Naive B cell (primary cell): Measurements from ENCODE around the gene DCTN3. TPM values are rescaled to one million over a fixed set of nuclear protein-coding genes. Genes with fewer than 3 reads are reported as not detected.
A peak's percentile ranks its signal among the peaks of the same experiment; 100 is the strongest.

ENCODE experiments used
- ATAC-seq, 2 donors: fragments of 150-1000 bp; cut with Tn5 transposase; 2 replicates each; pipeline ENCODE4 v1.10.0; 2021; ENCODE audit warnings: low read depth in 2 of 2, mild to moderate bottlenecking in 2 of 2, moderate library complexity in 2 of 2
- DNase-seq: peaks from one replicate; pipeline ENCODE4 v3.0.0; 2022
- H3K27ac Mint-ChIP-seq, 6 donors: one replicate each; pipeline ENCODE4 v1.8.0; 2020 to 2022; ENCODE audit warnings: mild to moderate bottlenecking in 6 of 6, mixed read lengths in 6 of 6, moderate library complexity in 5 of 6, inconsistent platforms in 2 of 6
- H3K27me3 Mint-ChIP-seq, 3 donors: one replicate each; pipeline ENCODE4 v1.8.0; 2021 to 2022; ENCODE audit warnings: mixed read lengths in 3 of 3, mild to moderate bottlenecking in 1 of 3
- H3K36me3 Mint-ChIP-seq, 2 donors: one replicate each; pipeline ENCODE4 v1.8.0; 2020 to 2022; ENCODE audit warnings: mixed read lengths in 2 of 2, inconsistent platforms in 1 of 2, mild to moderate bottlenecking in 1 of 2
- H3K4me1 Mint-ChIP-seq, 3 donors: one replicate each; pipeline ENCODE4 v1.8.0; 2020 to 2022; ENCODE audit warnings: mixed read lengths in 3 of 3, inconsistent platforms in 1 of 3, mild to moderate bottlenecking in 1 of 3, moderate library complexity in 1 of 3
- H3K4me3 Mint-ChIP-seq, 8 donors: one replicate each; pipeline ENCODE4 v1.8.0; 2020 to 2022; ENCODE audit warnings: mild to moderate bottlenecking in 8 of 8, mixed read lengths in 8 of 8, moderate library complexity in 8 of 8, inconsistent platforms in 2 of 8
- H3K9me3 Mint-ChIP-seq, 7 donors: one replicate each; pipeline ENCODE4 v1.8.0; 2020 to 2022; ENCODE audit warnings: mixed read lengths in 7 of 7, mild to moderate bottlenecking in 5 of 7, inconsistent platforms in 2 of 7, moderate library complexity in 1 of 7
- polyA plus RNA-seq, 6 donors: library from polyadenylated mRNA; unstranded; fragments of 300-500 nt; fragmentation: Illumina TruSeq; gene quantifications; one replicate each; pipeline ENCODE4 v1.2.3, GENCODE V29; 2021; ENCODE audit warnings: low read depth in 6 of 6

Gene DCTN3
- polyA plus RNA-seq, 6 donors from 2014 or later = 83.5 to 118 (median 103) TPM

DNA sequence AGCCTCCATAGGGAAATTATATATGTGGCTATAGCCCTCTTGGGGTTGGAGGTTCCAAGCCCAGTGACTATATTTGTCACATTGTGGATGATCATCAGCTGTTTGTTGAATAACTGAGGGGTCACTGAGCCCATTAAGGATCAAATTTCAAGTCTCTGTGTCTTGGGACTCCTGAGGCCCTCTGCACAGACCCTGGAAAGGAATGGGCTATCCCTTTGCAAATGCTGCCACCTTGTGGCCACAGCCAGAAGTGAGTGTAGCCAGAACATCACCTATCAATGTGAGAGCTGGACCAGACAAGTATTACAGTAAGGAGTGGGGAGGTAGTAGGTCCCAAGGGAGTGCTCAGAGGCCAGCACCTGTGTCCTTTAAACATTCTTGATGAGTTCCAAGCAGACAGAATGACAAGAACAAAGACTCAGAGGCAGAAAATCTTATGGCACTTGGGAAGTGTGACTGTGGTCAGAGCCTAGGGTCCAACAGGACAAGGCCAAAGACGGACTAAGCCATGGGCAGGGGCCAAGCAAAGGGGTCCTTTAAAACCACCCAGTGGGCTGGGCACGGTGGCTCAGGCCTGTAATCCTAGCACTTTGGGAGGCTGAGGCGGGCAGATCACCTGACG is 16.6 kb downstream of the DCTN3 start:
- Mint-ChIP-seq H3K27me3 (peaks cover 14 to 34% (median 20%) of the 10 kb centered on the region in 3 donors), H3K9me3 (no peaks in the 10 kb centered on the region), H3K4me1 (no peaks in the 10 kb centered on the region), H3K36me3 (no peaks in the 10 kb centered on the region), H3K4me3 (peak overlapping the region in 1 of 8 donors; percentile 5), H3K27ac (no peak overlapping the region)
- ATAC-seq (peak; percentile 92 to 96), DNase-seq (peak; percentile 72)

DNA sequence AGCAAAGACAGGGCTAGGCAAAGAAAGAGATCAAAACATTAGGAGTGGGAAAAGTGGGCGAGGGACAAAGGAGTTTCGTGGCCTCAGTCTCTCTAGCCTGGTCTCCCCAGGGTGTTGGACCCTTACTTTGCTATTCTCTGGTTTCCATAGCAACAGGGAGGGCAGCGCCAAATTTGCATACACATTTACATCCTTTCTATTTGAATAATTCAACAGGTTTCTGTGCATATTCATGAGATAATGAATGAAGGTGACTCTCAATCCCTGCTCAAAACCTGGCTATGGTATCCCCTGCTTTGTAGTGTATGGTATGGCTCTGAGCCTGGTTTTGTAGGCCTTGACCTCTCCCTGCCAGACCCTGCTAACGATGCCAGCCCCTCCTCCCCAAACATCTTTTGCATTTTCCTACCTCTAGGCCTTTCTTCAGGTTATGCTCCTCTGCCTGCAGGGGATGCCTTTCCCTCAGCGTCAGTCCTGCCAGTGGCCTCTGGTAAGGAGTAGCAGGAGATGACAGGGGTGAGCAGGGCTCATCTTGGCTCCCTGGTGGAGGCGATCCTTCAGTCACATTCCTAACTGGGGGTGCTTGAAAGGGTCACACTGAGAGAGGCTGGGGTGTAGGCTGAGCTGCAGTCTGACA is 18.2 kb downstream of the DCTN3 start:
- H3K36me3 Mint-ChIP-seq = no peaks in the 10 kb centered on the region
- no peaks in the 10 kb centered on the region for H3K9me3 Mint-ChIP-seq
- H3K4me3 Mint-ChIP-seq = no peak overlapping the region
- peaks cover 24 to 44% (median 27%) of the 10 kb centered on the region in 3 donors for H3K27me3 Mint-ChIP-seq
- peak overlapping the region in 1 of 6 donors; percentile 30 for H3K27ac Mint-ChIP-seq
- no peaks in the 10 kb centered on the region for H3K4me1 Mint-ChIP-seq
- ATAC-seq (no peak), DNase-seq (no peak)

DNA sequence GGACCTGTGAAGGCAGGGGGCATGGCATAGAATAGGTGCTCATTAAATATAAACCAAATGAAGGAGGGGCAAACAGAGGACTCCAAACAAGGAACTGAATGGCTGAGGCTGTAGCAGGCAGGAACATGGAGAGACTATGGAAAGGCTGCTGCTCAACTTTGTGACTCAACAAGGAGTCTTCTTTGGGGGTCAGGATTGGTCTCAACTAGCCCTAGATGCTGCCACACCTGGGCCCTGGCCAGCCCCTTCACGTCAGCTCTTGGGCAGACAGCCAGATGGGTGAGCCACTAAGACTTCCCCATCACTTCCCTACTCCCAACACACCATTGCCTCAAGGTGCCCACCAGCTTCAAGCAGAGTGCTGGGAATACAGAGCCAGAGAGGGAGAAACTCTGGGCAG is 19.4 kb downstream of the DCTN3 start:
- Mint-ChIP-seq H3K27me3 (peaks cover 33 to 55% (median 36%) of the 10 kb centered on the region in 3 donors), H3K4me1 (no peaks in the 10 kb centered on the region), H3K9me3 (no peaks in the 10 kb centered on the region), H3K4me3 (no peak overlapping the region), H3K27ac (no peak overlapping the region), H3K36me3 (no peaks in the 10 kb centered on the region)
- ATAC-seq = no peak
- no peak for DNase-seq

- DNase-seq (no peak), ATAC-seq (no peak)
- no peak overlapping the region for H3K4me3 Mint-ChIP-seq
- H3K36me3 Mint-ChIP-seq = no peaks in the 10 kb centered on the region
- H3K4me1 Mint-ChIP-seq = no peaks in the 10 kb centered on the region
- peaks cover 42 to 54% (median 46%) of the 10 kb centered on the region in 3 donors for H3K27me3 Mint-ChIP-seq
- H3K9me3 Mint-ChIP-seq = no peaks in the 10 kb centered on the region
- no peak overlapping the region for H3K27ac Mint-ChIP-seq
Observed at GRCh38 chr9:34599546-34599945, 20.7 kb downstream of the DCTN3 start.

DNA sequence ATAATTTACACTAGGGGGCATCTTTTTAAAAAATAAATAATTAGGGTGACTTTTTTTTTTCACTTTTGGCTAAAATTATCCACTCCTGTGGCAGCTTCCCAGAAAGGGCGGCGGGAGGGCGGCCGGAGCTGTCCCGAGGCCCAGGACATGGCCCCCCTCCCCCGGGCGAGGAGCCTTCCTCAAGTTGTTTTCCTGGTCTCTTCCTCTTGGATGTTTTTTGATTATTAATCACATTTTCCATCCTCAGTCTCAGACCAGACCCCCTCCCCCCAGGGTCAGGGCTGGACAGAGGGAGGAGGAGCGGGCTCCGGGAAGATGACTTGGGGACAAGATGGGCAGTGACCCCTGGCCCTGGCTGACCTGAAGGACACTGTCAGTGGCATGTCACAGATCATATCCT is 26.1 kb downstream of the DCTN3 start:
- Mint-ChIP-seq H3K27me3 (peaks cover 45 to 79% (median 72%) of the 10 kb centered on the region in 3 donors), H3K4me3 (peak overlapping the region in 1 of 8 donors; percentile 33), H3K4me1 (peaks cover 25 to 34% (median 29%) of the 10 kb centered on the region in 3 donors), H3K27ac (no peak overlapping the region), H3K36me3 (no peaks in the 10 kb centered on the region), H3K9me3 (no peaks in the 10 kb centered on the region)
- DNase-seq = no peak
- ATAC-seq = no peak

DNA sequence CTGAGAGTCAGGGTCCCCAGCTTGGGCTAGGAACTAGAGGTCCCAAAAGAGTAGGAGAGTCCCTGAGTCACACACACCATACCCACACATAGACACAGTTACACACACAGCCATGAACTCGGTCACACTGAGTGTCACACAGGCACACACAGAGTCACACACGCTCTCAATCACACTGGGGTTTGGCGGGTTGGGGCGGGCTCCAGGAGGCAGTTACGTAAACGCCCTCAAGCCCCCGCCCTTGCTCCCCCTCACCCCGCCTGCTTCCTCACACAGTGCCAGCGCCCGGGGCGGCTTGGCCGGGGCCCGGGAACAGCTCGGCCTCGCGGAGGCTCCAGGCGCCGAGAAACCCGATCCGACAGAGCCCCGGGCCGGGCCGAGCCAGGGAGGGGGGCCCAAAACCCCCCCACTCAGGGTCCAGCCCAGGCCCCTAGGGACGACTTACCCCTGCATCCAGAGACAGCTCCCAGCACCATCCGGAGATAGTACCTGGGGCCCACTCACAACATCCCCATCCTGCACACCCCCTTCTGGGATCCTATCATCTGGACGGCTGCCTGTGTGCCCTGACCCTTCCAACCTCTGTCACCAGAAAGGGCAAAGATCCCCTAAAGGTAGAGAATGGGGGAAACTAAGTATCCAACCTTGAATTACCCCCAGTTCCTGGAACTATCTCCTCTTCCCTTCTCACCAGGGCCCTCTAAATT is 27.2 kb downstream of the DCTN3 start:
- peak in 1 of 2 donors; percentile 19 for ATAC-seq
- H3K27me3 Mint-ChIP-seq = peaks cover 52 to 86% (median 80%) of the 10 kb centered on the region in 3 donors

DNA sequence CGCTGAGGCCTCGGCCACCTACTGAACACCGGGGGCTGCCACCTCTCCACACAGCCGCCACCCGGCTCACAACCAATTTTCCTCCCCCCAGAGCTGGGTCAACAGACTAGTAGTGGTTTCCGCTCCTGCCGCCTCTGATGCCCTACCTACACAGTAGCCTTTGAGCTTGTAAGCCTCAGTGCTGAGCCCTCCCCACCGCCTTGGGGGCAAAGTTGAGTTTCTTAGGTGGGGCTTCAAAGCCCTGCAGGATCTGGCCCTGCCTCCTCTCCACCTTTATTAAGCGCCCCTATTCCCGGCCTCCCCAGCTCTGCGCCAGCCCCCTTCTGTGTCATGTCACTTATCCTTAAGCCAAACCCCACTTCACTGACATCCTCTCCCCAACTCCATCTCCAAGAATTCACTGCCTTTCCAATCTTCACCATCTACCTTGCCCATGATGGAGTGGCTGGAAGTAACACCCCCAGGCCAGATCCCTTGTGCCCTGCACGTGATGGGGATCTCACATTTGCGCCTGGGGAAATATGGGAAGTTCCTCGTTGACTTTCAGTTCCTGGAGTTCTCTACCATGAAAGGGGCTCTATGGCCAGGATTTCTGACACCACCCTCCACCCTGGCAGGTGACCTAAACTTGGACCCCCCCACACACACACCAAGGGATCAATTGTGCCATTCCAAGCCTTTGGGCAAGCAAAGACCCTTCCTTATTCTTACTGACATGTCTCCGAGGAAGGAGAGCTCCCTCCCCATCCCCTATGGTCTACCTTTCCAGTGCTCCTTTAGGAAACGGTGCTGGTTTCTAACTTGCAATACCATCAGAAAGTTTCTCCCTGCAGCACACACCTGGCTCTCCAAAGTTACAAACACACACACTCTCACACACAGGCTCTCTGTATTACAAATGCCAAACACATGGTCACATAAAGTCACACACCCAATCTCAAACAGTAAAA is 28.1 kb downstream of the DCTN3 start:
- Mint-ChIP-seq H3K36me3 (no peaks in the 10 kb centered on the region), H3K9me3 (no peaks in the 10 kb centered on the region), H3K4me1 (peaks cover 35 to 43% (median 39%) of the 10 kb centered on the region in 3 donors), H3K27ac (peak overlapping the region in 2 of 6 donors; percentile 11 to 83), H3K4me3 (peak overlapping the region; percentile 60 to 89 (median 84)), H3K27me3 (peaks cover 53 to 86% (median 80%) of the 10 kb centered on the region in 3 donors)
- DNase-seq = no peak
- ATAC-seq = peak; percentile 6 to 23

More for the DNA sequence above, 27.2 kb downstream of the DCTN3 start:
- Mint-ChIP-seq H3K4me3 (peak overlapping the region in 7 of 8 donors; percentile 10 to 88 (median 70)), H3K4me1 (peaks cover 35 to 43% (median 39%) of the 10 kb centered on the region in 3 donors), H3K27ac (peak overlapping the region in 1 of 6 donors; percentile 21), H3K36me3 (no peaks in the 10 kb centered on the region), H3K9me3 (no peaks in the 10 kb centered on the region)
- no peak for DNase-seq

DNA sequence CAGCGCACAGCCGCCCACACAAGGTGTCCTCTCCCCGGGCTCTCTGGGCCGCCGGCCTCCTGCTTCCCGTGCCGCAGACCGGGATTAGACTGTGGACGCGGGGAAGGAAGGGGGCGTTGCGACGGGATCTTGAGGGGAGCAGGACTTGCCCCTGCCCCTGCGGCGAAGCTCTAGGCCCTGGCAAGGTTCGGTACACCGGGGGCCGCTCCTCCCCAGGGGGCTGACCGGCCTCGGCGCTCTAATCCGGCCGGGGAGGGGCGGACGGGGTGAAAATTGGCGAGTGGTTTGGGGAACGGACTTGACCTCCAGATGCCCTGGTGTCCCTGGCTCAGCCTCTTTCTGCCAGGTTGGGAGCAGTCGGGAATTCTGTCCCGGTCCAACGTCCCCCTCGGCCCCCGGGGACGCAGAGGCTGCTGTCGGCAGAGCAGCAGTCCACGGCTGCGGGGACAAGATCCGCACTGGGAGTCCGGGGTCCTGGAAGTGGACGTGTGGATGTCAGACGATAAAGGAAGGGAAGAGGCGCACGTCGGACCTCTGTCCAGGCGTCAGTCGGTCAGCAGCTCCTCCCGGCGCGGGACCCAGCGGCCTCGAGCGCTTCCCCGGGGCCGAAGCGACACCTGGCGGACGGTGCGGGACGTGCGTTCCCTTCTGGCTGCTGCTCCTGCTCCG is 28.9 kb downstream of the DCTN3 start:
- H3K4me3 Mint-ChIP-seq = peak overlapping the region; percentile 68 to 89 (median 84)
- H3K4me1 Mint-ChIP-seq = peaks cover 35 to 43% (median 39%) of the 10 kb centered on the region in 3 donors
- H3K27ac Mint-ChIP-seq = no peak overlapping the region
- H3K9me3 Mint-ChIP-seq = no peaks in the 10 kb centered on the region
- DNase-seq (peak; percentile 70), ATAC-seq (peak; percentile 75 to 80)
- peaks cover 59 to 86% (median 80%) of the 10 kb centered on the region in 3 donors for H3K27me3 Mint-ChIP-seq
- no peaks in the 10 kb centered on the region for H3K36me3 Mint-ChIP-seq

- Mint-ChIP-seq H3K36me3 (no peaks in the 10 kb centered on the region), H3K4me1 (peaks cover 40 to 48% (median 41%) of the 10 kb centered on the region in 3 donors), H3K27ac (peak overlapping the region in 2 of 6 donors; percentile 60 to 69), H3K9me3 (no peaks in the 10 kb centered on the region), H3K27me3 (peaks cover 61 to 88% (median 81%) of the 10 kb centered on the region in 3 donors), H3K4me3 (peak overlapping the region; percentile 68 to 91 (median 86))
- ATAC-seq = peak; percentile 10 to 12
- peak; percentile 14 for DNase-seq
Observed at GRCh38 chr9:34590381-34591247, 29.7 kb downstream of the DCTN3 start.

GRCh38 chr9:34589636-34590380 is 30.5 kb downstream of the DCTN3 start, which contains the start of gene CNTFR:
Gene CNTFR, minus strand, starts transcription at chr9:34589724. Its CDS starts 20,743 bp downstream, at chr9:34568981.
- Mint-ChIP-seq H3K27ac (peak within 1 kb of the TSS in 3 of 6 donors; percentile 60 to 79 (median 69)), H3K4me3 (peak within 1 kb of the TSS; percentile 68 to 91 (median 86)), H3K9me3 (no peaks in the 10 kb centered on the region), H3K36me3 (no peaks in the 10 kb centered on the region), H3K4me1 (peaks cover 40 to 52% (median 41%) of the 10 kb centered on the region in 3 donors), H3K27me3 (peaks cover 62 to 91% (median 83%) of the 10 kb centered on the region in 3 donors)
- peak; percentile 9 to 13 for ATAC-seq
- no peak for DNase-seq
